22Rv1 (cell line): ENCODE measurements around the gene GSTT2.

Source experiments
- CTCF ChIP-seq: fragments of 450-650 bp; IDR thresholded peaks from 2 replicates; pipeline ENCODE4 v1.5.1; 2017; ENCODE audit warnings: mild to moderate bottlenecking
- ZFX ChIP-seq: fragments of 450-650 bp; IDR thresholded peaks from 2 replicates; pipeline ENCODE4 v1.6.1; 2017; ENCODE audit warnings: antibody characterized with exemption, borderline replicate concordance

GRCh38 chr22:24001314-24001713, 21.4 kb downstream of the GSTT2 start:
- no peak for TF ChIP-seq CTCF
- TF ChIP-seq ZFX: no peak
